ENCODE results near the gene CMTM5.
"Not testable (repeated sequence)": the region's sequence is repeated elsewhere in the genome, so short reads cannot be mapped to it uniquely, and the experiment has no call there.

The CMTM5 gene

GRCh38 chr14:23388996-23389395 is 12.2 kb downstream of the CMTM5 start:
- no peak for DNase-seq (ENCODE audit: low spot score)
- Histone ChIP-seq H3K27ac (ENCODE audit: poor library complexity, severe bottlenecking) (no peak overlapping the region), H3K36me3 (ENCODE audit: low read depth) (no peaks in the 10 kb centered on the region), H3K4me1 (ENCODE audit: insufficient read depth, poor library complexity, severe bottlenecking) (no peaks in the 10 kb centered on the region), H3K4me3 (ENCODE audit: severe bottlenecking) (no peak overlapping the region), H3K9me3 (ENCODE audit: severe bottlenecking) (no peaks in the 10 kb centered on the region), H3K27me3 (ENCODE audit: insufficient read depth, poor library complexity, severe bottlenecking) (no peaks in the 10 kb centered on the region)
- ATAC-seq (ENCODE audit: low read depth): no peak
- TF ChIP-seq CTCF (IDR thresholded peaks at IDR 0.05; ENCODE audit: poor library complexity, severe bottlenecking): no peak

GRCh38 chr14:23389396-23389795 is 12.6 kb downstream of the CMTM5 start:
- Histone ChIP-seq H3K4me3 (ENCODE audit: severe bottlenecking) (no peak overlapping the region), H3K27me3 (ENCODE audit: insufficient read depth, poor library complexity, severe bottlenecking) (peaks cover 3% of the 10 kb centered on the region), H3K27ac (ENCODE audit: poor library complexity, severe bottlenecking) (no peak overlapping the region), H3K9me3 (ENCODE audit: severe bottlenecking) (no peaks in the 10 kb centered on the region), H3K4me1 (ENCODE audit: insufficient read depth, poor library complexity, severe bottlenecking) (no peaks in the 10 kb centered on the region), H3K36me3 (ENCODE audit: low read depth) (no peaks in the 10 kb centered on the region)
- ATAC-seq (ENCODE audit: low read depth) (no peak), DNase-seq (ENCODE audit: low spot score) (no peak)
- no peak for TF ChIP-seq CTCF (IDR thresholded peaks at IDR 0.05; ENCODE audit: poor library complexity, severe bottlenecking)

GRCh38 chr14:23389871-23390270 is 13.0 kb downstream of the CMTM5 start:
- not testable (repeated sequence) for H3K27me3 ChIP-seq (ENCODE audit: insufficient read depth, poor library complexity, severe bottlenecking)

GRCh38 chr14:23392613-23393012 is 15.8 kb downstream of the CMTM5 start:
- ATAC-seq (ENCODE audit: low read depth): no peak
- no peaks in the 10 kb centered on the region for H3K36me3 ChIP-seq (ENCODE audit: low read depth)

More at GRCh38 chr14:23389871-23390270, 13.0 kb downstream of the CMTM5 start:
- DNase-seq (ENCODE audit: low spot score); H3K27ac ChIP-seq (ENCODE audit: poor library complexity, severe bottlenecking); H3K9me3 ChIP-seq (ENCODE audit: severe bottlenecking); ATAC-seq (ENCODE audit: low read depth); H3K36me3 ChIP-seq (ENCODE audit: low read depth); H3K4me1 ChIP-seq (ENCODE audit: insufficient read depth, poor library complexity, severe bottlenecking); H3K4me3 ChIP-seq (ENCODE audit: severe bottlenecking): not testable (repeated sequence)

GRCh38 chr14:23396126-23396525 is 19.3 kb downstream of the CMTM5 start:
- Histone ChIP-seq H3K36me3 (ENCODE audit: low read depth) (no peaks in the 10 kb centered on the region), H3K4me1 (ENCODE audit: insufficient read depth, poor library complexity, severe bottlenecking) (no peaks in the 10 kb centered on the region), H3K27ac (ENCODE audit: poor library complexity, severe bottlenecking) (no peak overlapping the region), H3K27me3 (ENCODE audit: insufficient read depth, poor library complexity, severe bottlenecking) (peaks cover 3% of the 10 kb centered on the region), H3K4me3 (ENCODE audit: severe bottlenecking) (no peak overlapping the region), H3K9me3 (ENCODE audit: severe bottlenecking) (no peaks in the 10 kb centered on the region)
- DNase-seq (ENCODE audit: low spot score) (no peak), ATAC-seq (ENCODE audit: low read depth) (no peak)
- TF ChIP-seq CTCF (IDR thresholded peaks at IDR 0.05; ENCODE audit: poor library complexity, severe bottlenecking): no peak

More at GRCh38 chr14:23392613-23393012, 15.8 kb downstream of the CMTM5 start:
- no peaks in the 10 kb centered on the region for H3K9me3 ChIP-seq (ENCODE audit: severe bottlenecking)
- H3K4me3 ChIP-seq (ENCODE audit: severe bottlenecking): no peak overlapping the region
- no peak for DNase-seq (ENCODE audit: low spot score)
- H3K27me3 ChIP-seq (ENCODE audit: insufficient read depth, poor library complexity, severe bottlenecking): peaks cover 3% of the 10 kb centered on the region
- H3K27ac ChIP-seq (ENCODE audit: poor library complexity, severe bottlenecking): no peak overlapping the region
- H3K4me1 ChIP-seq (ENCODE audit: insufficient read depth, poor library complexity, severe bottlenecking): no peaks in the 10 kb centered on the region
- TF ChIP-seq CTCF (IDR thresholded peaks at IDR 0.05; ENCODE audit: poor library complexity, severe bottlenecking): no peak
